ENCODE data around the gene CDK15. TPM values are rescaled to one million over a fixed set of nuclear protein-coding genes. Genes with fewer than 3 reads are reported as not detected.

CDK15 gene
- total and polyA plus RNA-seq, 9 of the 15 experiments (the other 6 are each of a cell fraction or from before 2014, with no cell fraction given): not detected

DNA sequence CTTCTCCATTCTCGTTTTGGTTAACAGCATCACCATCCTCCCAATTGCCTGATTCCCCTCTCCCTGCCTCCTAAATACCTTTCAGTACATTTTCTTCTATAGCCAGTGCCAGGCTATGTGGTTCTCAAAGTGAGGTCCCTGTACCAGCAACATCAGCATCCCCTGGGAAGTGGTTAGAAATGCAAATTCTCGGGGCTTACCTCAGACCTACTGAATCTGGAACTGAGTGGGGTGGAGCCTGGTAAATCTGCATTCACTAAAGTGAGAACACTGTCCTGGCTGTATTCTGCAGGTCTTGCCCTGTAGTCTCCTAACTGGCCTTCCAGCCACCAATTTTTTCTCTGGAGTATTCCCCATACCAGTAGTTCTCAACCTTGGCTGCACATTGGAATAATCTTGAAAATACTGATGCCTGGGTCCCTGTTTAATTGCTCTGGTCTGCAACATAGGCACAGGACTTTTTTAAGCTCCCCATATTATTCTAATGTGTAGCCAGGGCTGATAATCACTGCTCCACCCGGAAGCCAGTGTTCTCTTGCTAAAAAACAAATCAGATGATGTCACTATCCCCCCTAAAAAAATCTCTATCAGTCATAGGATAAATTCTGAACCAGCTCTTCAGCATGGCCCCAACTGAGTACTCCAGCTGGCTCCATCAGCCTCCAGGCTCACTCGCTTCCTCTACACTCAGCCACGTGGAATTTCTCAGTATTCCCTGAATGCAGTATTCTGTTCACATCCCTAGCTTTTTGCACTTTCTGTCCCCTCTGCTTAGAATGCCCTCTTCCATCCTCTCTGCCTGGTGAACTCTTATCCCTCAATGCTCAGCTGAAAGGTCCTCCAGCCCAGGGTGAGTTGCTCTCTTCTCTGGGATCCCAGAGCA, 98.4 kb downstream of the CDK15 start (continued):
- TF ChIP-seq, protein P1, sequence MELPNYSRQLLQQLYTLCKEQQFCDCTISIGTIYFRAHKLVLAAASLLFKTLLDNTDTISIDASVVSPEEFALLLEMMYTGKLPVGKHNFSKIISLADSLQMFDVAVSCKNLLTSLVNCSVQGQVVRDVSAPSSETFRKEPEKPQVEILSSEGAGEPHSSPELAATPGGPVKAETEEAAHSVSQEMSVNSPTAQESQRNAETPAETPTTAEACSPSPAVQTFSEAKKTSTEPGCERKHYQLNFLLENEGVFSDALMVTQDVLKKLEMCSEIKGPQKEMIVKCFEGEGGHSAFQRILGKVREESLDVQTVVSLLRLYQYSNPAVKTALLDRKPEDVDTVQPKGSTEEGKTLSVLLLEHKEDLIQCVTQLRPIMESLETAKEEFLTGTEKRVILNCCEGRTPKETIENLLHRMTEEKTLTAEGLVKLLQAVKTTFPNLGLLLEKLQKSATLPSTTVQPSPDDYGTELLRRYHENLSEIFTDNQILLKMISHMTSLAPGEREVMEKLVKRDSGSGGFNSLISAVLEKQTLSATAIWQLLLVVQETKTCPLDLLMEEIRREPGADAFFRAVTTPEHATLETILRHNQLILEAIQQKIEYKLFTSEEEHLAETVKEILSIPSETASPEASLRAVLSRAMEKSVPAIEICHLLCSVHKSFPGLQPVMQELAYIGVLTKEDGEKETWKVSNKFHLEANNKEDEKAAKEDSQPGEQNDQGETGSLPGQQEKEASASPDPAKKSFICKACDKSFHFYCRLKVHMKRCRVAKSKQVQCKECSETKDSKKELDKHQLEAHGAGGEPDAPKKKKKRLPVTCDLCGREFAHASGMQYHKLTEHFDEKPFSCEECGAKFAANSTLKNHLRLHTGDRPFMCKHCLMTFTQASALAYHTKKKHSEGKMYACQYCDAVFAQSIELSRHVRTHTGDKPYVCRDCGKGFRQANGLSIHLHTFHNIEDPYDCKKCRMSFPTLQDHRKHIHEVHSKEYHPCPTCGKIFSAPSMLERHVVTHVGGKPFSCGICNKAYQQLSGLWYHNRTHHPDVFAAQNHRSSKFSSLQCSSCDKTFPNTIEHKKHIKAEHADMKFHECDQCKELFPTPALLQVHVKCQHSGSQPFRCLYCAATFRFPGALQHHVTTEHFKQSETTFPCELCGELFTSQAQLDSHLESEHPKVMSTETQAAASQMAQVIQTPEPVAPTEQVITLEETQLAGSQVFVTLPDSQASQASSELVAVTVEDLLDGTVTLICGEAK (IDR thresholded peaks at IDR 0.05): no peak
- TF ChIP-seq, protein P1 (CRISPR knock-in tag; IDR thresholded peaks at IDR 0.05): no peak
- no peak for TF ChIP-seq RBM17 (IDR thresholded peaks at IDR 0.05; ENCODE audit: borderline replicate concordance, low read depth, low read length)

All from K562 (cell line).